ENCODE results near the gene CLHC1. TPM values are rescaled to one million over a fixed set of nuclear protein-coding genes. Genes with fewer than 3 reads are reported as not detected.

CLHC1 gene
- total and polyA plus RNA-seq, 10 of the 15 experiments (the other 5 are each of a cell fraction or from before 2014, with no cell fraction given) = 2.6 to 6.8 (median 4.7) TPM

GRCh38 chr2:55268907-55269644 is 37.0 kb upstream of the CLHC1 start, which contains the start of gene MTIF2 (continued):
- no peak for TF ChIP-seq IRF3 (IDR thresholded peaks at IDR 0.05)
- TF ChIP-seq STAT1 (conservative IDR thresholded peaks at IDR 0.05) = 0 out of 2 replicates have a peak, but pooled peaks have one; percentile 57
- TF ChIP-seq MYC (IDR thresholded peaks at IDR 0.05; ENCODE audit: insufficient read depth, insufficient read length, insufficient replicate concordance, low read length, severe bottlenecking) = peak; percentile 68
- peak; percentile 71; the same call in 1 of the 2 replicates for TF ChIP-seq TARDBP (IDR thresholded peaks at IDR 0.05; ENCODE audit: borderline replicate concordance)
- TF ChIP-seq BACH1 (IDR thresholded peaks at IDR 0.05; ENCODE audit: borderline replicate concordance) = peak; percentile 37; the same call in 1 of the 2 replicates
- peak; percentile 42 for TF ChIP-seq RAD51 (IDR thresholded peaks at IDR 0.05)
- TF ChIP-seq SRF (IDR thresholded peaks at IDR 0.05; ENCODE audit: low read depth in 2 of 2, low read length in 2 of 2) = peak; percentile 86 to 96
- TF ChIP-seq EED (IDR thresholded peaks at IDR 0.05; ENCODE audit: low read depth) = peak; percentile 76
- TF ChIP-seq YBX1 (IDR thresholded peaks at IDR 0.05) = no peak
- TF ChIP-seq IKZF2 (IDR thresholded peaks at IDR 0.05) = peak; percentile 73 to 83
- peak; percentile 96 for TF ChIP-seq NBN (IDR thresholded peaks at IDR 0.05)
- TF ChIP-seq SMAD5 (IDR thresholded peaks at IDR 0.05; ENCODE audit: low read depth) = peak; percentile 93
- no peak for TF ChIP-seq ZBTB33 (IDR thresholded peaks at IDR 0.05)
- peak; percentile 94 for TF ChIP-seq IKZF1 (conservative IDR thresholded peaks at IDR 0.05)
- TF ChIP-seq FOXK2 (IDR thresholded peaks at IDR 0.05) = peak; percentile 47; the same call in 1 of the 2 replicates
- TF ChIP-seq CEBPZ (IDR thresholded peaks at IDR 0.05; ENCODE audit: low read depth, low read length) = 0 out of 2 replicates have a peak, but pooled peaks have one; percentile 8
- TF ChIP-seq BRCA1 (IDR thresholded peaks at IDR 0.05; ENCODE audit: low read depth, low read length) = no peak
- peak; percentile 62; the same call in 1 of the 2 replicates for TF ChIP-seq ZSCAN29 (IDR thresholded peaks at IDR 0.05)
- TF ChIP-seq ZBTB4 (CRISPR knock-in tag; IDR thresholded peaks at IDR 0.05) = no peak
- no peak for TF ChIP-seq CBX3 (IDR thresholded peaks at IDR 0.05; ENCODE audit: borderline replicate concordance, low read depth)
